Measurements from ENCODE around the gene EEF1AKMT4.
"Not testable (repeated sequence)": the region's sequence is repeated elsewhere in the genome, so short reads cannot be mapped to it uniquely, and the experiment has no call there.

The EEF1AKMT4 gene

DNA sequence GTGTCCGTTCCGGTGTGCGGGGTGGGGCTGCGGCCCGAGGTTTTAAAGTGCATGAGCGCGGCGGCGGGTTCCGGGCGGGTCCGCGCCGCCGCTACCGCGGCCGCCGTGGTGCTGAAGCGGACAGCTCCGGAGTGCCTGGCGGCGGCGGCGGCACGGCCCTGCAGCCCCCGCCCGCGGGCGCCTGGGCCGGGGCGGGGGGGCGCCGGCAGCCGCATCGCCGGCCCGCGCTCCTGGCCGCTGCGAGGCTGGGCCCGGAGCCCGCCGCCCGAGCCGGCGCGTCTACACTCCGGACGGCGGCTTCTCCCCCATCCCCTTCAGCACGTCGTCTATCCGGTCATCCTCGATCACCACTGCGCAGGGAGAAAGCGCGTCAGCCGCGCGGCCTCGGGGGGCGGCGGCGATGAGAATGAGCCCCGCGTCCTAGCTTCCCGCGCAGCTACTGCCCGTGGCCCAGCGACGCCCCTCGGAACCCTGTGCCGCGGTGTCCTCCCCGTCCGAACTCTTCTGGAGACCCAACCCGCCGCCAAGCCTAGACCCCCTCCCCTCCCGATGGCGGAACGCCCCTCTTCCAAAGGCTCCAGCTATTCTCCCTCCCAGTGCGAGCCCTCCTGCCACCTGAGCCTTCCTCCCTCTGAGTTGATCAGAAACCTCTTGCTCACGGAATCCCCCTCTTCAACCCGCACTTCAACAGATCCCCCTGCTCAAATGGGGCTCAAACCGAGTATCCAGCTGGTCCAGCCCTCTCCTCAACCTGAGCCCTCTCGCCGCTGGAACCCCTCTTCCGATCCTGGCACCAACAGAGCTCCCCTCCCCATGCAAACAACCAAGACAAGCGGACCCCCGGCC lies 10.6 kb downstream of the EEF1AKMT4 start:
- DNase-seq: peak in 10 of 56 donors; percentile 14 to 56 (median 22)

DNA sequence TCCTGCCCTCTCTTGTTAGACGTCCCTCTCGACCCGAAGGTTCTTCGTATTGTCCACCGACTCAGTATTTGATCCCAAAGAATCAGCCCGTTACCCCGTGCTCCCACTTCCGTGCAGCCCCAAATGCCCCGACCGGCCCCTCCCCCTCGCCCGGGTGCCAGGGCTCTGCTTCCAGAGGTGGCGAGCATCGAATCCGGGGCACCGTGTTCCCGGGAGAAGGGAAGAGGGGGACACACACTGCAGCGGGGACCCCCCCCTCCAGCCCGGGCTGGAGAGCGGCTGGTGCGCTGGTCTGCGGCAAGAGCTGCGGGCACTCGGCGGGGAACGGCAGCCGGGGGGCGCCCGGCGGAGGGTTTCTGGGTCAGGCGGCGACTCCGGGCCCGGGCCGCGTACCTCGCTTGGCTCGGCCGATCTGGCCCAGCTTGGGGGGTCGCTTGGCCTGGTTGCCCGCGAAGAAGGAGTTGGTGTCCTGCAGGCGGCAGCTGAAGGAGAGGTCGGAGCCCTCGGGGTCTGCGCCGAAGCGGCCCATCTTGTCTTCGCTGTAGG lies 11.3 kb downstream of the EEF1AKMT4 start:
- peak in 1 of 56 donors; percentile 26 for DNase-seq

DNA sequence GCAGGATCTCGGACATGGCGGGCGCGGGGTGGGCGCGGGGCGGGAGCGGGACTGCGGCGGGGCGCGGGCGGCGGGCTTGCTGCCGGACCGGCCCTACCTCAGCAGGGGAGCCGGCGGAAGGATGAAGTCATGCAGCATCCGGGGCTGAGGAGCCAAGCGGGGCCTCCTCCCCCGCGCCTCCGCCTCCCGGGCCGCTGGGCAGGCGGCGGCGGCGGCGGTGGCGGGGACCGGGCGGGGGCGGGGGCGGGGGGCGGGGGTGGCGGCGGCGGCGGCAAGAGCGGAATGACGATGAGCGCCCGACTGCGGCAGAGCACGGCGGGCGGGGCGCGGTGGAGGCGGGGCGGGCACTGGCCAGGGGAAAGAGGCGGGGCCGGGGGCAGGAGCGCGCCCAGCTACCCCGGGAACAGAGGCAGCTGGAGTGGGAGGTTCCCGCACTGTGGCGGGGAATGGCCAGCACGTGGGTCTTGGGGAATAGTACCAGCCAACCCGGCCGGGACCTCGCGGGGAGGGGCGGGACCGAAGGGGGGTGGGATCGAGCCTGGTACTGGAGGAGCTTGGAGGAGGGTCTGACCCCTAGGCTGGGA lies 11.9 kb downstream of the EEF1AKMT4 start, which contains the start of gene CAMK2N2:
Gene CAMK2N2, minus strand, starts transcription at position 284 of the 584 bp plus-strand sequence. Its CDS starts 268 bp downstream, at position 16.
- peak in 39 of 56 donors; percentile 8 to 74 (median 42) for DNase-seq

DNA sequence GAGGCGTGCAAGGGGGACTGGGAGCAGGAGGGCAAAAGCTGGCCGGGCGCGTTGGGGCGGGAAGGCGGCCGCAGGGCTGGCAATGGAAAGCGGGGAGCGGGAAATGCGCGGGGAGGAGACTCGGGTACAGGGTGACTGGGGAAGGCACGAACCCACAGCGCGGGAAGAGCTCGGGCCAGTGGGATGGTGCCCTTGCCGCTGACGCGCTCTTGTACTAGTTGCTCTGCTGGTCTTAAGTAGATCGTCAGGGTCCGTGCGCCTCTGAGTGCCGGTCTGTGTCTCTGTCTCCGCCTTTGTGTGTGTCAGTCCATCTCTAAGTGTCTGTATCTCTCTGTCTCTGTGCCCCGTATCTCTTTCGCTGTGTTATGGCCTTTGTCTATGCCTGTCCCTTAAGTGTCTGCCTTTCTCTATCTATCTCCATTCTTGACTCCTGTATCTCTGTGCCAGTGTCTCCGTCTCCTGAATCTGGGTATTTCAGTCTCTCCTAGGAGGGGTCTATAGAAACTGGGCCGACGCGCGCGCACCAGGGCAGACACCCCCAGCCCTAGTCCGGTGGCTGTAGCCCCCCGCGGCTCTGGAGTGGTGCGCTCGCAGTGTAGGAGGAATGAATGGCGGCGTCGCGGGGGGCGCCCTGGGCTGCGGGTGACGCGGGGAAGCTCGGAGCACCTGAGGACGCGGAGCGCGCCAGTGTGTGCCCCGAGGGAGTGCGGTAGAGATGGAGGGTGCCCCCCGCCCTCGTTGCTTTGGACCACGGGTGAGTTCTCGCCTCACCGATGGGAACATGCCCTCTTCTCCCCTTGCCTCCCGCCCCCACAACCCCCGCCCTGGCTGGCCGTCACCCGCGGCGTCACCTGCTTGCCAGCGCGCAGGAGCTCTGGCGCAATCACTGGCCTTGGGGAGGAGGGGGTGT lies 12.6 kb downstream of the EEF1AKMT4 start:
- no peak for DNase-seq

DNA sequence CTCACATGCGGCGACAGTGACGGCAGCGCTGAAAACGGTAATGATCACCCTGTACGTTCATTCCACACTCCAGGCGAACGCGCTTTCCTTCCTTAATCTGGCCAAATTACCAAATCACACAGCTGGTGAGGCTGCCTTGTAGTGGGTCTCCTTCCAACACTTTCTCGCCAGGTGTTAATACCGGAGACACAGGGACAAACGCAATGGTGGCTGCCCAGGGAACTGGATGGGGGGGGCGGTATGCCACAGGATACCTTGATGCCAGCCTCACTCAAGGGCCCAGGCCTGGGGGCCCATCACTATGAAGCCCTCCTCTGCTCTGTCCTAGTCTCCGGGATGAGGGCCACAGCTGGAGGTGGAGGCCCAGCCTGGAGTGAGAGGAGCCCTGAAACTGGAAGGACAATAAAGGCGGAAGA lies 13.3 kb downstream of the EEF1AKMT4 start:
- DNase-seq: no peak

DNA sequence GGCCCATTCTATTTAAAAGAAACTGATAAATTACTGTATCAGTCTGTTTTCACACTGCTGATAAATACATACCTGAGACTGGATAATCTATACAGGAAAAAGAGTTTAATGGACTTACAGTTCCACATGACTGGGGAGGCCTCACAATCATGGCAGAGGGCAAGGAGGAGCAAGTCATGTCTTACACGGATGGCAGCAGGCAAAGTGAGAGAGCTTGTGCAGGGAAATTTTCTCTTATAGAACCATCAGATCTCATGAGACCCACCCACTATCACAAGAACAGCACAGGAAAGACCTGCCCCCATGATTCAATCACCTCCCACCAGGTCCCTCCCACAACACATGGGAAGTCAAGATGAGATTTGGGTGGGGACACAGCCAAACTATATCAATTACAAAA lies 17.8 kb downstream of the EEF1AKMT4 start:
- not testable (repeated sequence) for DNase-seq

GRCh38 chr3:184272269-184272668 lies 22.8 kb downstream of the EEF1AKMT4 start:
- no peak for DNase-seq

DNA sequence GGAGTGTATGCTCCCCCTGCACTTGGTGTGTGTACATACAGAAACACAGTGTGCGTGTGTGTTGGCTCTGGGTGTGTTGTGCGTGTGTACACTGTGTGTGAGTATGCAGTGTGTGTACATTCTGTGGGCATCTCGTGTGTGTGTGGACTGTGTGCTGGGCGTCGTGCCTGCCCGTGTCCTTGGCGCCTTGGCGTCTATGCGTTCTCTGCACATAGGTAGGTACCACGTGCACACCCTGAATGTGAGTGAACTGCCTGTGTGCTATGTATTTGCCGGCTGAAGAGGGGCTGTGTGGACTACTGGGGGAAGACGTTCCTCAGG lies 25.9 kb downstream of the EEF1AKMT4 start:
- no peak for DNase-seq

DNA sequence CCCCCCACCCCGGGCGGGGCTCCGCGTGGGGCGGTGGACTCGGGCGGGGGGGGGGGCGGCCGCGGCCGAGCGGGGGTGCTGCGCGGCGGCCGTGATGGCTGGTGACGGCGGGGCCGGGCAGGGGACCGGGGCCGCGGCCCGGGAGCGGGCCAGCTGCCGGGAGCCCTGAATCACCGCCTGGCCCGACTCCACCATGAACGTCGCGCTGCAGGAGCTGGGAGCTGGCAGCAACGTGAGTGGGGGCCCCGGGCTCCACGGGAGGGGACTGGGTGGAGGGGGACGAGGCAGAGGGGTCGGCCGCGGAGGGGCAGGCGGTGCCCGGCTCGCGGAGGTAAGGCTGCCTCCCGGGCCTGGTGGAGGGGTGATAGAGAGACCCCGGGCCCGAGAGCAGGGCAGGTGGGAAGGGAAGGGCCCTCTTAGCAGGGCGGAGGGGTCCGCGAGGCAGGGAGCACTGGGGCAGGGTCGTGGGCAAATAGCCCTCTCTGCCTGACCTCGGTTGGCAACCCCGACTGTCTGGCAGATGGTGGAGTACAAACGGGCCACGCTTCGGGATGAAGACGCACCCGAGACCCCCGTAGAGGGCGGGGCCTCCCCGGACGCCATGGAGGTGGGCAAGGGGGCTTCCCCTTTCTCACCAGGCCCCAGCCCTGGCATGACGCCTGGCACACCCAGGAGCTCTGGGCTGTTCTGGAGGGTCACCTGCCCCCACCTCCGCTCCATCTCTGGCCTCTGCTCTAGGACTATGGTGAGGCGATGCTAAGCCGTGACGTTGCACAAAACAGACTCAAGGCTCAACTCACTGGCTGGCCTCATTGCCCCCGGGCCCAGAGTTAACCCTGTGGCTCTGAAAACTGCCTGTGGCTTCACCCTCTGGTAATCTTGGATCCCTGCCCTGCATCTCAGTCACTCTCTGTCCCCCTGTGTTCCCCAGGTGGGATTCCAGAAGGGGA lies 26.8 kb downstream of the EEF1AKMT4 start, which contains the start of gene ECE2:
Gene ECE2, plus strand, starts transcription at position 62 of the 950 bp plus-strand sequence. Its CDS starts 132 bp downstream, at position 194.
- DNase-seq: peak in 3 of 56 donors; percentile 13 to 51 (median 22)

DNA sequence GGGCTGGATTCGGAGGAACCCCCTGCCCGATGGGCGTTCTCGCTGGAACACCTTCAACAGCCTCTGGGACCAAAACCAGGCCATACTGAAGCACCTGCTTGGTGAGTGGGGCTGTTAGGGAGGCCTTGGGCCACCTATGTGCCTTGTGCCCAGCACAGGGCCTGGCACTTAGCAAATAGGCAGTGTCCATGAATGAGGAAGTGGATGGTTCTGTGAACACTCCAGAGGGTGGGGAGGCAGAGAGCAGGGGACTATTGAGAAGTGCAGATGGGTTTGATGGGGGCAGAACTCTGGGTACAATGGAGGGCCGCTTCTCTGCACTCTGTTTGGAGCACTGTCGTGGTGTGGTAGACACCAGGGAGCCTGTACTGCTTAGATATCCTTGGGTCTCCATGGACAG lies 27.9 kb downstream of the EEF1AKMT4 start:
- DNase-seq: no peak

DNA sequence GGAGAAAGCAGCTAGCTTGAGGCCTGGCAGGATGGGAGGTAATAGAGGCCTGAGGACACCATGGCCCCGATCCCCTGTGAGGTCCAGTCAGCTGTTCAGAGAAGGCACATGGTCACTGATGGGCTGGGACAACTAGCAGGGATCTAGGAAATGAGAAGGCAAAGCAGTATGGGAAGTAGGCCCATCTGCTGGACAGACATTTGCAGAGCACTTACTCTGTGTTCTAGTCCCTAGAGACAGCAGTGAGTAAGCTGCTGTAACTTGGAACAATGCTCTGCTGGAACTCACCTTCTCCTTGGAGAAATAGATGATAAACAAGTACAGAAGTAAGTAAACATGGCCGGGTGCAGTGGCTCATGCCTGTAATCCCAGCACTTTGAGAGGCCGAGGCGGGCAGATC lies 33.5 kb downstream of the EEF1AKMT4 start:
- DNase-seq: no peak

- no peak for DNase-seq
These were observed 34.2 kb downstream of the EEF1AKMT4 start for GRCh38 chr3:184283681-184284080.

GRCh38 chr3:184284696-184285095 lies 35.2 kb downstream of the EEF1AKMT4 start:
- DNase-seq: peak in 39 of 56 donors; percentile 10 to 77 (median 43)

GRCh38 chr3:184289426-184289938 lies 40.0 kb downstream of the EEF1AKMT4 start:
- DNase-seq: peak in 26 of 56 donors; percentile 3 to 51 (median 23)

DNA sequence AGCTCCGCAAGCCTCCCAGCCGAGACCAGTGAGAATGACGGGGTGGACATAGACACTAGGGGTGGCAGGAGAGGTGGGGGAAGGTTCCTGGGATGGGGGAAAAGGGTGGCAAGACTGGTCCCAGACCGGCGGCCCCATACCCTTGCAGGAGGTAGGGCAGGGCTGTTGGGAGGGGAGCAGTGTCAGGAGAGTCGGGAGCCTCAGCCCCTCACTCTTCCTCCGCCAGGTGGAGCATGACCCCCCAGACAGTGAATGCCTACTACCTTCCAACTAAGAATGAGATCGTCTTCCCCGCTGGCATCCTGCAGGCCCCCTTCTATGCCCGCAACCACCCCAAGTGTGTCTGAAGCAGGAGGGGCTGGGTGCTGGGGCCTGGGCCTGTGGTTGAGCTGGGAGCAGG lies 40.9 kb downstream of the EEF1AKMT4 start:
- DNase-seq: no peak

GRCh38 chr3:184291044-184291737 lies 41.7 kb downstream of the EEF1AKMT4 start:
- DNase-seq: no peak

DNA sequence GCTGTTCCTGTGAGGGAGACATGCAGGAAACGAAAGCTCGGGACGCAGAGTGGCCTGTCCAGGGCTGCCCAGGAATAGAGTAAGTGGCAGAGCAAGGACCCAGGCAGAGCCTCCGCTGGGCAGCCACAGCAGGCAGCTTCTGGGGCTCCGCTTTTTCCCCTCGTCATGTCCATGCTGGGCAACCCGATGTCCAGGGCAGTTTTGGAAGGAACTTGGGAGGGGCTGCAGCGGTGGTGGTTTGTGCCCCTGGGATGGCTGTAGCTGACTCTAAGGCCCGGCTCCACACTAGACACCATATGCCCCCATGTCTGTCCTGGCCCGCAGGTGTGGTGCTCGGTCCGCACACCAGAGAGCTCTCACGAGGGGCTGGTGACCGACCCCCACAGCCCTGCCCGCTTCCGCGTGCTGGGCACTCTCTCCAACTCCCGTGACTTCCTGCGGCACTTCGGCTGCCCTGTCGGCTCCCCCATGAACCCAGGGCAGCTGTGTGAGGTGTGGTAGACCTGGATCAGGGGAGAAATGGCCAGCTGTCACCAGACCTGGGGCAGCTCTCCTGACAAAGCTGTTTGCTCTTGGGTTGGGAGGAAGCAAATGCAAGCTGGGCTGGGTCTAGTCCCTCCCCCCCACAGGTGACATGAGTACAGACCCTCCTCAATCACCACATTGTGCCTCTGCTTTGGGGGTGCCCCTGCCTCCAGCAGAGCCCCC lies 42.4 kb downstream of the EEF1AKMT4 start:
- DNase-seq: no peak

- no peak for DNase-seq
These were observed 46.3 kb downstream of the EEF1AKMT4 start for GRCh38 chr3:184295771-184296170.
